Measurements from ENCODE around the gene ALDH16A1.

- TF ChIP-seq TAF1 (IDR thresholded peaks at IDR 0.05; ENCODE audit: low read depth, low read length) (no peak), SIX5 (IDR thresholded peaks at IDR 0.05; ENCODE audit: low read depth, low read length) (no peak), CTCF (IDR thresholded peaks at IDR 0.05; ENCODE audit: control extremely low read depth in 1 of 3, insufficient read depth in 1 of 3, low read depth in 1 of 3, low read length in 3 of 3) (no peak), CREB1 (IDR thresholded peaks at IDR 0.05) (no peak), POLR2A (IDR thresholded peaks at IDR 0.05; ENCODE audit: control extremely low read depth in 1 of 2, low read depth in 2 of 2, low read length in 2 of 2) (no peak), JUN (IDR thresholded peaks at IDR 0.05; ENCODE audit: low read depth, low read length) (no peak), SP1 (IDR thresholded peaks at IDR 0.05; ENCODE audit: low read depth, low read length) (no peak), JUND (IDR thresholded peaks at IDR 0.05; ENCODE audit: low read length) (no peak), POLR2AphosphoS5 (IDR thresholded peaks at IDR 0.05; ENCODE audit: low read depth, low read length) (no peak), TBP (IDR thresholded peaks at IDR 0.05; ENCODE audit: low read depth, low read length) (no peak), EZH2 (IDR thresholded peaks at IDR 0.05; ENCODE audit: low read depth, low read length, severe bottlenecking) (no peak)
- TF ChIP-seq, protein P1, sequence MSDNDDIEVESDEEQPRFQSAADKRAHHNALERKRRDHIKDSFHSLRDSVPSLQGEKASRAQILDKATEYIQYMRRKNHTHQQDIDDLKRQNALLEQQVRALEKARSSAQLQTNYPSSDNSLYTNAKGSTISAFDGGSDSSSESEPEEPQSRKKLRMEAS (IDR thresholded peaks at IDR 0.05) = no peak
- TF ChIP-seq, protein P2, sequence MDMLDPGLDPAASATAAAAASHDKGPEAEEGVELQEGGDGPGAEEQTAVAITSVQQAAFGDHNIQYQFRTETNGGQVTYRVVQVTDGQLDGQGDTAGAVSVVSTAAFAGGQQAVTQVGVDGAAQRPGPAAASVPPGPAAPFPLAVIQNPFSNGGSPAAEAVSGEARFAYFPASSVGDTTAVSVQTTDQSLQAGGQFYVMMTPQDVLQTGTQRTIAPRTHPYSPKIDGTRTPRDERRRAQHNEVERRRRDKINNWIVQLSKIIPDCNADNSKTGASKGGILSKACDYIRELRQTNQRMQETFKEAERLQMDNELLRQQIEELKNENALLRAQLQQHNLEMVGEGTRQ (IDR thresholded peaks at IDR 0.05; ENCODE audit: low read length) = no peak
Measured at GRCh38 chr19:49411681-49412326, 41.2 kb upstream of the ALDH16A1 start.

Data from H1 (cell line).